H9 (cell line): ENCODE results near the gene ARHGAP25. TPM values are rescaled to one million over a fixed set of nuclear protein-coding genes. Genes with fewer than 3 reads are reported as not detected.

Experiments used
- DNase-seq: peaks from one replicate; pipeline ENCODE4 v3.0.0-alpha.2; 2017
- H2AFZ ChIP-seq: one replicate; pipeline ENCODE4 v1.6.1; 2013; ENCODE audit warnings: mild to moderate bottlenecking, low read length, control low read depth, moderate library complexity
- H2AK5ac ChIP-seq: 2 replicates; pipeline ENCODE4 v1.6.1; 2013; ENCODE audit warnings: low read length, control low read depth, mixed read lengths; ENCODE audit not compliant: insufficient read length
- H2BK120ac ChIP-seq: one replicate; pipeline ENCODE4 v1.6.1; 2013; ENCODE audit warnings: low read depth, mild to moderate bottlenecking, low read length, control low read depth, inconsistent platforms; ENCODE audit not compliant: poor library complexity, severe bottlenecking
- H2BK12ac ChIP-seq: 2 replicates; pipeline ENCODE4 v1.6.1; 2013; ENCODE audit warnings: low read length, control low read depth, mixed read lengths, low read depth; ENCODE audit not compliant: insufficient read length
- H2BK15ac ChIP-seq: 2 replicates; pipeline ENCODE4 v1.6.1; 2013; ENCODE audit warnings: low read depth, low read length, control low read depth
- H2BK20ac ChIP-seq: one replicate; pipeline ENCODE4 v1.6.1; 2013; ENCODE audit warnings: low read depth, mild to moderate bottlenecking, low read length, control low read depth, inconsistent platforms; ENCODE audit not compliant: poor library complexity, severe bottlenecking
- H2BK5ac ChIP-seq: 2 replicates; pipeline ENCODE4 v1.6.1; 2013; ENCODE audit warnings: low read length, control low read depth, mixed read lengths; ENCODE audit not compliant: insufficient read length
- H3K14ac ChIP-seq: 2 replicates; pipeline ENCODE4 v1.6.1; 2013; ENCODE audit warnings: low read length, control low read depth; ENCODE audit not compliant: insufficient read depth
- H3K18ac ChIP-seq: 2 replicates; pipeline ENCODE4 v1.6.1; 2013; ENCODE audit warnings: low read depth, mild to moderate bottlenecking, mixed read lengths, low read length, control low read depth; ENCODE audit not compliant: insufficient read length
- H3K23ac ChIP-seq: 2 replicates; pipeline ENCODE4 v1.6.1; 2013; ENCODE audit warnings: low read length, control low read depth, mixed read lengths, low read depth; ENCODE audit not compliant: insufficient read length
- H3K23me2 ChIP-seq: 2 replicates; pipeline ENCODE4 v1.6.1; 2013; ENCODE audit warnings: low read depth, mild to moderate bottlenecking, mixed read lengths, low read length, control low read depth; ENCODE audit not compliant: insufficient read length, poor library complexity, severe bottlenecking
- H3K27ac ChIP-seq: 2 replicates; pipeline ENCODE4 v1.5.1; 2013; ENCODE audit warnings: low read length, control low read depth, mixed read lengths, low read depth; ENCODE audit not compliant: insufficient read length
- H3K27me3 ChIP-seq: 2 replicates; pipeline ENCODE4 v1.6.1; 2013; ENCODE audit warnings: low read length, control low read depth, inconsistent platforms; ENCODE audit not compliant: insufficient read depth
- H3K4ac ChIP-seq: 2 replicates; pipeline ENCODE4 v1.6.1; 2013; ENCODE audit warnings: low read depth, mild to moderate bottlenecking, control low read depth, inconsistent platforms, low read length, moderate library complexity
- H3K4me1 ChIP-seq: 2 replicates; pipeline ENCODE4 v1.6.1; 2013; ENCODE audit warnings: low read length, control low read depth, inconsistent platforms; ENCODE audit not compliant: insufficient read depth
- H3K4me2 ChIP-seq: 2 replicates; pipeline ENCODE4 v1.6.1; 2013; ENCODE audit warnings: low read length, control low read depth, mixed read lengths; ENCODE audit not compliant: insufficient read length, insufficient read depth
- H3K56ac ChIP-seq: 2 replicates; pipeline ENCODE4 v1.6.1; 2013; ENCODE audit warnings: low read depth, mild to moderate bottlenecking, mixed read lengths, low read length, control low read depth; ENCODE audit not compliant: insufficient read length
- H3K79me1 ChIP-seq: 2 replicates; pipeline ENCODE4 v1.6.1; 2013; ENCODE audit warnings: low read depth, mild to moderate bottlenecking, moderate library complexity, low read length, control low read depth, inconsistent platforms; ENCODE audit not compliant: insufficient read depth, poor library complexity, severe bottlenecking
- H3K79me2 ChIP-seq: 2 replicates; pipeline ENCODE4 v1.6.1; 2013; ENCODE audit warnings: low read length, control low read depth, inconsistent platforms; ENCODE audit not compliant: insufficient read depth
- H3K9ac ChIP-seq: 2 replicates; pipeline ENCODE4 v1.6.1; 2013; ENCODE audit warnings: low read length, control low read depth, mixed read lengths; ENCODE audit not compliant: insufficient read length; ENCODE audit errors: extremely low read depth
- H3K9me3 ChIP-seq: one replicate; pipeline ENCODE4 v1.6.1; 2013; ENCODE audit warnings: low read depth, low read length, inconsistent platforms; ENCODE audit not compliant: control insufficient read depth
- H3T11ph ChIP-seq: one replicate; pipeline ENCODE4 v1.6.1; 2013; ENCODE audit warnings: mild to moderate bottlenecking, low read length, control low read depth, inconsistent platforms
- H4K20me1 ChIP-seq: one replicate; pipeline ENCODE4 v1.6.1; 2013; ENCODE audit not compliant: control insufficient read depth, insufficient read length, insufficient read depth
- H4K5ac ChIP-seq: 2 replicates; pipeline ENCODE4 v1.6.1; 2013; ENCODE audit warnings: low read depth, mild to moderate bottlenecking, mixed read lengths, low read length, control low read depth; ENCODE audit not compliant: insufficient read length
- H4K8ac ChIP-seq: replicated peaks from 2 replicates; pipeline ENCODE4 v1.6.1; 2013; ENCODE audit warnings: low read length, control low read depth, mixed read lengths, low read depth; ENCODE audit not compliant: insufficient read length
- H4K91ac ChIP-seq: 2 replicates; pipeline ENCODE4 v1.6.1; 2013; ENCODE audit warnings: low read depth, mild to moderate bottlenecking, moderate library complexity, mixed read lengths, low read length, control low read depth; ENCODE audit not compliant: insufficient read length
- H3K27ac Mint-ChIP-seq, 3 experiments: 2 replicates in 2 of 3; 3 replicates in 1 of 3; pipeline ENCODE4 v1.8.0; 2020 to 2021; ENCODE audit warnings: mixed read lengths in 3 of 3, mild to moderate bottlenecking in 1 of 3, moderate library complexity in 1 of 3
- H3K27me3 Mint-ChIP-seq: 2 replicates; pipeline ENCODE4 v1.8.0; 2021; ENCODE audit warnings: low read depth, mild to moderate bottlenecking, moderate library complexity, mixed read lengths
- H3K36me3 Mint-ChIP-seq, 3 experiments: 2 replicates in 2 of 3; 3 replicates in 1 of 3; pipeline ENCODE4 v1.8.0; 2020 to 2021; ENCODE audit warnings: low read depth in 3 of 3, mixed read lengths in 3 of 3; ENCODE audit not compliant: insufficient read depth in 1 of 3
- H3K4me1 Mint-ChIP-seq, 2 experiments: 2 replicates each; pipeline ENCODE4 v1.8.0; 2020; ENCODE audit warnings: mixed read lengths in 2 of 2
- H3K4me3 Mint-ChIP-seq, 2 experiments: 2 replicates in 1 of 2; 3 replicates in 1 of 2; pipeline ENCODE4 v1.8.0; 2020 to 2021; ENCODE audit warnings: mild to moderate bottlenecking in 2 of 2, mixed read lengths in 2 of 2, moderate library complexity in 1 of 2
- H3K9me3 Mint-ChIP-seq, 2 experiments: 2 replicates in 1 of 2; 3 replicates in 1 of 2; pipeline ENCODE4 v1.8.0; 2020; ENCODE audit warnings: mild to moderate bottlenecking in 2 of 2, mixed read lengths in 2 of 2, moderate library complexity in 1 of 2
- total RNA-seq: library from RNA; stranded (reverse); gene quantifications from 2 replicates; pipeline ENCODE4 v1.2.1, GENCODE V29; 2021
- TF ChIP-seq, protein P1 (sequence below): fragments of 200-600 bp; sonication (generic); conservative IDR thresholded peaks from 3 replicates; pipeline ENCODE4 v1.8.0; 2021; ENCODE audit warnings: antibody characterized with exemption, mild to moderate bottlenecking

Gene ARHGAP25
- total RNA-seq, 1 experiment from 2014 or later = 1.3 TPM

DNA sequence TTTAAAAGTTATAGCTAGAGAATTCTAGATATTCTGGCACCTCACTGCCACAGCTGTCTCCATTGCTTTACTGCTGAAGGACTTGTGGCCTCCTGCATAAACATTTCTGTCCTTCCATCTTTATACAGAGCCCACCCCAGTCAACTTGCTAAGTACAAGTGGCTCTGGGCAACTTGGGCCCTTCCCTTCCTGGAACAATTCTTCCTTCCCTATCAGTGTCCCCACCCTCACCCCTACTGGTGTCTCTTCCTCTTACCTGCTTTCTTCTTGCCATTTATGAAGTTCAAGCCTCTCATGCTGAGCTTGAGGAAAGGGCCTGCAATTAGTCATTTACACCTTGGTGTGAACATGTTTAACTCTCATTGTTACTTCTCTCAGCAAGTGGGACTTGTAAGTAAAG, 45.0 kb downstream of the ARHGAP25 start:
- no peaks in the 10 kb centered on the region for H3K36me3 Mint-ChIP-seq
- TF ChIP-seq, protein P1, sequence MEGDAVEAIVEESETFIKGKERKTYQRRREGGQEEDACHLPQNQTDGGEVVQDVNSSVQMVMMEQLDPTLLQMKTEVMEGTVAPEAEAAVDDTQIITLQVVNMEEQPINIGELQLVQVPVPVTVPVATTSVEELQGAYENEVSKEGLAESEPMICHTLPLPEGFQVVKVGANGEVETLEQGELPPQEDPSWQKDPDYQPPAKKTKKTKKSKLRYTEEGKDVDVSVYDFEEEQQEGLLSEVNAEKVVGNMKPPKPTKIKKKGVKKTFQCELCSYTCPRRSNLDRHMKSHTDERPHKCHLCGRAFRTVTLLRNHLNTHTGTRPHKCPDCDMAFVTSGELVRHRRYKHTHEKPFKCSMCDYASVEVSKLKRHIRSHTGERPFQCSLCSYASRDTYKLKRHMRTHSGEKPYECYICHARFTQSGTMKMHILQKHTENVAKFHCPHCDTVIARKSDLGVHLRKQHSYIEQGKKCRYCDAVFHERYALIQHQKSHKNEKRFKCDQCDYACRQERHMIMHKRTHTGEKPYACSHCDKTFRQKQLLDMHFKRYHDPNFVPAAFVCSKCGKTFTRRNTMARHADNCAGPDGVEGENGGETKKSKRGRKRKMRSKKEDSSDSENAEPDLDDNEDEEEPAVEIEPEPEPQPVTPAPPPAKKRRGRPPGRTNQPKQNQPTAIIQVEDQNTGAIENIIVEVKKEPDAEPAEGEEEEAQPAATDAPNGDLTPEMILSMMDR = no peak
- no peaks in the 10 kb centered on the region for H3K27me3 ChIP-seq
- no peak overlapping the region for H3K23ac ChIP-seq
- H3K4me1 Mint-ChIP-seq = no peaks in the 10 kb centered on the region
- H4K5ac ChIP-seq = no peak overlapping the region
- H2BK12ac ChIP-seq = no peak overlapping the region
- no peaks in the 10 kb centered on the region for H3K4me1 ChIP-seq
- H3K27ac ChIP-seq = no peak overlapping the region
- no peak for DNase-seq
- H3K18ac ChIP-seq = no peak overlapping the region
- no peak overlapping the region for H2AFZ ChIP-seq
- H2AK5ac ChIP-seq = no peak overlapping the region
- H3K14ac ChIP-seq = no peak overlapping the region
- H4K20me1 ChIP-seq = no peaks in the 10 kb centered on the region
- no peak overlapping the region for H2BK15ac ChIP-seq
- no peaks in the 10 kb centered on the region for H3K9me3 Mint-ChIP-seq
- no peak overlapping the region for H2BK120ac ChIP-seq
- no peak overlapping the region for H3K4ac ChIP-seq
- H4K8ac ChIP-seq = no peak overlapping the region
- H2BK5ac ChIP-seq = no peak overlapping the region
- H3K9me3 ChIP-seq = no peaks in the 10 kb centered on the region
- H3T11ph ChIP-seq = no peak overlapping the region
- no peak overlapping the region for H3K9ac ChIP-seq
- no peaks in the 10 kb centered on the region for H3K23me2 ChIP-seq
- no peaks in the 10 kb centered on the region for H3K79me2 ChIP-seq
- no peak overlapping the region for H3K4me2 ChIP-seq
- no peak overlapping the region for H3K27ac Mint-ChIP-seq
- H3K4me3 Mint-ChIP-seq = no peak overlapping the region
- H3K79me1 ChIP-seq = no peaks in the 10 kb centered on the region
- H3K27me3 Mint-ChIP-seq = no peaks in the 10 kb centered on the region
- no peak overlapping the region for H2BK20ac ChIP-seq
- H4K91ac ChIP-seq = no peak overlapping the region
- no peak overlapping the region for H3K56ac ChIP-seq
